Testis (tissue), 3 donors: Measurements from ENCODE around the gene PRSS27. TPM values are rescaled to one million over a fixed set of nuclear protein-coding genes. Genes with fewer than 3 reads are reported as not detected.

Experiments used
- DNase-seq: peaks from one replicate; pipeline ENCODE4 v3.0.0-alpha.2; 2019
- H3K27ac ChIP-seq, 2 donors: fragments of 200-600 bp; sonication (generic); one replicate each; pipeline ENCODE4 v1.5.1; 2019
- H3K27me3 ChIP-seq: fragments of 200-600 bp; sonication (generic); one replicate; pipeline ENCODE4 v1.5.1; 2019
- H3K36me3 ChIP-seq: fragments of 200-600 bp; sonication (generic); one replicate; pipeline ENCODE4 v1.5.1; 2017; ENCODE audit warnings: low read depth; ENCODE audit errors: missing control alignments
- H3K4me1 ChIP-seq: fragments of 200-600 bp; sonication (generic); one replicate; pipeline ENCODE4 v1.5.1; 2019
- H3K4me3 ChIP-seq, 2 donors: fragments of 200-600 bp; sonication (generic); one replicate each; pipeline ENCODE4 v1.5.1; 2017 to 2019
- H3K9me3 ChIP-seq: fragments of 200-600 bp; sonication (generic); one replicate; pipeline ENCODE4 v1.5.1; 2017
- CTCF ChIP-seq, 3 experiments: fragments of 450-650 bp in 2 of 3; fragments of 200-600 bp in 1 of 3; sonication (generic) in 1 of 3; IDR thresholded peaks; one replicate each; pipeline ENCODE4 v1.5.1; 2016 to 2019; ENCODE audit warnings: antibody characterized with exemption in 3 of 3, mild to moderate bottlenecking in 2 of 3, moderate library complexity in 1 of 3
- POLR2A ChIP-seq: fragments of 450-650 bp; IDR thresholded peaks from one replicate; pipeline ENCODE4 v1.6.1; 2017; ENCODE audit warnings: antibody characterized with exemption, mild to moderate bottlenecking, moderate library complexity
- WGBS, 2 donors: methylation state at CpG; one replicate each; pipeline ENCODE4 v1.1.5; 2018; 5-methylcytosine and 5-hydroxymethylcytosine counted together
- intact Hi-C: fragments of 100-400 bp; cut with DNase I; formaldehyde crosslinking; loops from one replicate; pipeline ENCODE4 v1.15.1; 2023; ENCODE audit warnings: low total_unique reads
- polyA plus RNA-seq: library from polyadenylated mRNA; stranded (reverse); fragments of 350-450 nt; fragmentation: Illumina TruSeq; extraction: RNeasy Lipid Tissue Mini Kit (QIAGEN cat#74804); gene quantifications from one replicate; pipeline ENCODE4 v1.2.3, GENCODE V29; 2014; ENCODE audit warnings: low read depth, low replicate concordance; ENCODE audit not compliant: insufficient read depth
- total RNA-seq, 2 donors: library from RNA; depleted of rRNA; stranded (reverse); fragments of >200 nt; gene quantifications; one replicate each; pipeline ENCODE4 v1.2.3, GENCODE V29; 2016

PRSS27 gene
- total and polyA plus RNA-seq, 3 donors from 2014 or later, result 4.3 to 6.7 (median 6.4) TPM

- H3K4me1 ChIP-seq, result peaks cover 19% of the 10 kb centered on the region
- 25 to 34% methylated on average over 23 of the region's 23 CpGs for WGBS, 2 donors
- TF ChIP-seq CTCF (IDR thresholded peaks at IDR 0.05), result no peak
- TF ChIP-seq POLR2A, result no peak
- no peaks in the 10 kb centered on the region for H3K36me3 ChIP-seq
- peak overlapping the region; percentile 79 to 82 for H3K27ac ChIP-seq
- no peak overlapping the region for H3K4me3 ChIP-seq
- H3K27me3 ChIP-seq, result no peaks in the 10 kb centered on the region
- H3K9me3 ChIP-seq, result no peaks in the 10 kb centered on the region
- peak; percentile 65 for DNase-seq
- intact Hi-C loops, result no loop called here
Measured at GRCh38 chr16:2663553-2664546, 56.2 kb downstream of the PRSS27 start.

Other genes starting within 250 kb of the PRSS27 start
- gene NTN3, start 248.9 kb downstream of the PRSS27 start, total RNA-seq, result 1 to 10 TPM; 1.1 to 1.7 TPM
- gene NTN3, start 248.9 kb downstream of the PRSS27 start, polyA plus RNA-seq, result not detected
- 10 to 100 TPM; 11.2 to 13.5 TPM for gene TBC1D24, start 245.1 kb downstream of the PRSS27 start, total RNA-seq
- gene TBC1D24, start 245.1 kb downstream of the PRSS27 start, polyA plus RNA-seq, result 5.3 TPM
- 100 to 1,000 TPM; 180 to 190 TPM for gene ATP6V0C, start 206.3 kb downstream of the PRSS27 start, total RNA-seq
- gene ATP6V0C, start 206.3 kb downstream of the PRSS27 start, polyA plus RNA-seq, result 182 TPM
- gene AMDHD2, start 199.9 kb downstream of the PRSS27 start, total RNA-seq, result 10 to 100 TPM; 72.8 to 78.8 TPM
- gene AMDHD2, start 199.9 kb downstream of the PRSS27 start, polyA plus RNA-seq, result 58.6 TPM
- gene CEMP1, start 188.8 kb downstream of the PRSS27 start, total RNA-seq, result 1 to 10 TPM; 5.4 to 5.5 TPM
- gene CEMP1, start 188.8 kb downstream of the PRSS27 start, polyA plus RNA-seq, result 1.6 TPM
- gene PDPK1, start 182.2 kb downstream of the PRSS27 start, total RNA-seq, result 10 to 100 TPM; 61.1 to 75.3 TPM
- gene PDPK1, start 182.2 kb downstream of the PRSS27 start, polyA plus RNA-seq, result 53.0 TPM
- 10 to 100 TPM; 63.9 to 72.2 TPM for gene KCTD5, start 37.7 kb downstream of the PRSS27 start, total RNA-seq
- 33.3 TPM for gene KCTD5, start 37.7 kb downstream of the PRSS27 start, polyA plus RNA-seq
- gene SRRM2, start 32.4 kb upstream of the PRSS27 start, total RNA-seq, result 100 to 1,000 TPM; 446 to 738 TPM
- 526 TPM for gene SRRM2, start 32.4 kb upstream of the PRSS27 start, polyA plus RNA-seq
- gene ELOB, start 57.1 kb upstream of the PRSS27 start, total RNA-seq, result 100 to 1,000 TPM; 377 to 381 TPM
- gene ELOB, start 57.1 kb upstream of the PRSS27 start, polyA plus RNA-seq, result 582 TPM
- under 1 TPM in 1 of 2 donors, not detected in 1; 0.93 TPM for gene PRSS33, start 67.3 kb upstream of the PRSS27 start, total RNA-seq
- 4.4 TPM for gene PRSS33, start 67.3 kb upstream of the PRSS27 start, polyA plus RNA-seq
- 1 to 10 TPM in 1 of 2 donors, under 1 TPM in 1; 0.43 to 2.1 TPM for gene PRSS41, start 78.2 kb upstream of the PRSS27 start, total RNA-seq
- gene PRSS41, start 78.2 kb upstream of the PRSS27 start, polyA plus RNA-seq, result 0.88 TPM
- 100 to 1,000 TPM in 1 of 2 donors, 10 to 100 TPM in 1; 62.5 to 130 TPM for gene PRSS21, start 97.0 kb upstream of the PRSS27 start, total RNA-seq
- gene PRSS21, start 97.0 kb upstream of the PRSS27 start, polyA plus RNA-seq, result 153 TPM
- gene ZG16B, start 110.1 kb upstream of the PRSS27 start, total RNA-seq, result 1 to 10 TPM; 1.7 to 3.5 TPM
- gene ZG16B, start 110.1 kb upstream of the PRSS27 start, polyA plus RNA-seq, result 1.8 TPM
- gene PRSS22, start 137.9 kb upstream of the PRSS27 start, total RNA-seq, result not detected
- gene PRSS22, start 137.9 kb upstream of the PRSS27 start, polyA plus RNA-seq, result 0.38 TPM
- 10 to 100 TPM; 96.1 to 96.5 TPM for gene FLYWCH2, start 163.0 kb upstream of the PRSS27 start, total RNA-seq
- 42.3 TPM for gene FLYWCH2, start 163.0 kb upstream of the PRSS27 start, polyA plus RNA-seq
- 10 to 100 TPM; 26.7 to 31.0 TPM for gene FLYWCH1, start 191.7 kb upstream of the PRSS27 start, total RNA-seq
- gene FLYWCH1, start 191.7 kb upstream of the PRSS27 start, polyA plus RNA-seq, result 12.5 TPM
- gene KREMEN2, start 244.1 kb upstream of the PRSS27 start, total RNA-seq, result 1 to 10 TPM; 1.7 TPM
- 0.86 TPM for gene KREMEN2, start 244.1 kb upstream of the PRSS27 start, polyA plus RNA-seq
- 1 to 10 TPM; 6.4 to 7.1 TPM for gene PAQR4, start 249.1 kb upstream of the PRSS27 start, total RNA-seq
- gene PAQR4, start 249.1 kb upstream of the PRSS27 start, polyA plus RNA-seq, result 6.2 TPM